Activated naive CD4-positive, alpha-beta T cell treated with anti-CD3 and anti-CD28 coated beads, Interleukin-2, amount 10 ng/mL, durations not matched to agents 7 days and 5 days (primary cell): Measurements from ENCODE around the gene MSANTD3.
"Not testable (repeated sequence)": the region's sequence is repeated elsewhere in the genome, so short reads cannot be mapped to it uniquely, and the experiment has no call there.

Source experiments
- CTCF ChIA-PET: fragments of 350-600 bp; sonication (Branson Sonifier 250); formaldehyde crosslinking; loops from one replicate; lab custom pipeline; 2021; ENCODE audit warnings: antibody characterized with exemption; lab: Charles Lee
- DNase-seq: peaks from one replicate; pipeline ENCODE4 v3.0.0-alpha.2; 2020
- H3K27ac Mint-ChIP-seq: one replicate; pipeline ENCODE4 v1.8.0; 2021; ENCODE audit warnings: mild to moderate bottlenecking, moderate library complexity, mixed read lengths
- H3K27me3 Mint-ChIP-seq: one replicate; pipeline ENCODE4 v1.8.0; 2021; ENCODE audit warnings: mild to moderate bottlenecking, mixed read lengths
- H3K36me3 Mint-ChIP-seq: one replicate; pipeline ENCODE4 v1.8.0; 2021; ENCODE audit warnings: mixed read lengths
- H3K4me1 Mint-ChIP-seq: one replicate; pipeline ENCODE4 v1.8.0; 2021; ENCODE audit warnings: mixed read lengths
- H3K4me3 Mint-ChIP-seq: one replicate; pipeline ENCODE4 v1.8.0; 2021; ENCODE audit warnings: mild to moderate bottlenecking, moderate library complexity, mixed read lengths
- H3K9me3 Mint-ChIP-seq: one replicate; pipeline ENCODE4 v1.8.0; 2021; ENCODE audit warnings: mixed read lengths

The MSANTD3 gene

DNA sequence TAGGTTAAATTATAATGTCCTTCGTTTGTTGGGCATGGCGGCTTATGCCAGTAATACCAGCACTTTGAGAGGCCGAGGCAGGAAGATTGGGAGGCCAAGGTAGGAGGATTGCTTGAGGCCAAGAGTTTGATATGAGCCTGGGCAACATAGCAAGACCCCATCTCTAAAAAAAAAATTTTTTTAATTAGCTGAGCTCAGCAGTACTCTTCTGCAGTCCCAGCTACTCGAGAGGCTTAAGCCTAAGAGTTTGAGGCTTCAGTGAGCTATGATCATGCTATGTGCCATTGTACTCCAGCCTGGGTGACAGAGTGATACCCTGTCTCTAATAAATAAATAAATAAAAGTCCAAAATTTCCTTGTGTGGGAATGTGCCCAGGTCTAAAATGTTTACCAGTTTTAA, 9.1 kb upstream of the MSANTD3 start:
- Mint-ChIP-seq H3K9me3 (no peaks in the 10 kb centered on the region), H3K4me1 (no peaks in the 10 kb centered on the region), H3K4me3 (no peak overlapping the region), H3K36me3 (no peaks in the 10 kb centered on the region), H3K27me3 (peaks cover 37% of the 10 kb centered on the region), H3K27ac (no peak overlapping the region)
- CTCF ChIA-PET: interaction anchor here (1.7 kb wide), 1 partner anchor 9 kb away, joined by 7 read pairs; the partner anchor contains the start of gene MSANTD3
- no peak for DNase-seq

DNA sequence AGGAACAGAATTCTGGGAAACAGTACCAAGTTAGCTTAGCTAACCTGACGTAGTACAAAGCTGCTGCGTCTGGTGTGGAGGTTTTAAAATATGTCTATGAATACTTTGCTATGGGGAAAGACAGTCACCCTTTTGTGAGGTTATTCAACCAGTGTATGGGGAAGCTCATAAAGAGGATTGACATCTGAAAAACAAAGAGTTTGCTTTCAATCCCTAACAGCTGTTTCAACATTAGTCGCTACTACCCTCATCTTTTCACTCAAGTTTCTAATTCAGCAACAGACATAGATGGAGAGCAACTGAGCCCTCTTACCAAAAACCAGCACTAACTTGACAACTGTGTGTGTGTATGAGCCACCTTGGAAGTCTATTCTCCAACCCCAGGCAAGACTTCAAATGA, 7.8 kb upstream of the MSANTD3 start:
- Mint-ChIP-seq H3K4me3 (no peak overlapping the region), H3K9me3 (no peaks in the 10 kb centered on the region)

GRCh38 chr9:100421116-100421515, 5.8 kb upstream of the MSANTD3 start:
- CTCF ChIA-PET, H3K4me1 Mint-ChIP-seq, H3K9me3 Mint-ChIP-seq, DNase-seq, H3K36me3 Mint-ChIP-seq, H3K4me3 Mint-ChIP-seq, H3K27ac Mint-ChIP-seq: not testable (repeated sequence)
- H3K27me3 Mint-ChIP-seq: peaks cover 49% of the 10 kb centered on the region

More for the DNA sequence above, 7.8 kb upstream of the MSANTD3 start:
- no peak for DNase-seq
- Mint-ChIP-seq H3K4me1 (no peaks in the 10 kb centered on the region), H3K27me3 (peaks cover 42% of the 10 kb centered on the region), H3K27ac (no peak overlapping the region), H3K36me3 (no peaks in the 10 kb centered on the region)
- CTCF ChIA-PET: no interaction called here

DNA sequence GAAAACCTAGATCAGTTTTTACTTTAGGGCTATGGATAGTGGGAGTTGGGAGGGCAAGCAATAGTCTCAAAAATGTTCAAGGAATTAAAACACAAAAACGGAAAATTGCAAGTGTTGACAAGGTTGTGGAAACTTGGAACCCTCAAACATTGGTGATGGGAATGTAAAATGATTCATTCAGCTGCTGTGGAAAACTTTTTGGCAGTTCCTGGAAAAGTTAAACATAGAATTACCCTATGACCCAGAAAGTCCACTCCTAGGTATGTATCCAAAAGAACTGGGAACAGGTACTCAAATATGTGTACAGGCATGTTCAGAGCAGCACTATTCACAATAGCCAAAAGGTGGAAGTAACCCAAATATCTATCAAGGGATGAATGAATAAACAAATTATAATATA, 1.2 kb upstream of the MSANTD3 start:
- Mint-ChIP-seq H3K4me1 (peaks cover 33% of the 10 kb centered on the region), H3K9me3 (no peaks in the 10 kb centered on the region), H3K36me3 (peaks cover 2% of the 10 kb centered on the region), H3K27ac (no peak overlapping the region), H3K27me3 (peaks cover 34% of the 10 kb centered on the region), H3K4me3 (peak overlapping the region; percentile 99)
- CTCF ChIA-PET: interaction anchor here (1.6 to 1.8 kb wide), 2 partner anchors 8 to 12 kb away, joined by 5 to 7 read pairs; no protein-coding TSS in a partner anchor
- DNase-seq: no peak

- Mint-ChIP-seq H3K4me3 (peak overlapping the region; percentile 99), H3K4me1 (peaks cover 33% of the 10 kb centered on the region), H3K36me3 (peaks cover 2% of the 10 kb centered on the region), H3K27ac (peak overlapping the region; percentile 92), H3K27me3 (peaks cover 34% of the 10 kb centered on the region), H3K9me3 (no peaks in the 10 kb centered on the region)
- CTCF ChIA-PET: interaction anchor here (0.6 to 1.8 kb wide), 3 partner anchors 8 to 12 kb away, joined by 3 to 7 read pairs (median 5); no protein-coding TSS in a partner anchor
- no peak for DNase-seq
Measured at GRCh38 chr9:100426189-100426529, 784 bp upstream of the MSANTD3 start.

GRCh38 chr9:100427366-100428263, 672 bp downstream of the MSANTD3 start:
- no peaks in the 10 kb centered on the region for H3K9me3 Mint-ChIP-seq
- peak; percentile 40 for DNase-seq
- peak overlapping the region; percentile 78 for H3K4me3 Mint-ChIP-seq
- peaks cover 25% of the 10 kb centered on the region for H3K27me3 Mint-ChIP-seq
- H3K36me3 Mint-ChIP-seq: peaks cover 2% of the 10 kb centered on the region
- H3K4me1 Mint-ChIP-seq: peaks cover 33% of the 10 kb centered on the region
- CTCF ChIA-PET: interaction anchor here (0.9 to 1.8 kb wide), 3 partner anchors 9 to 10 kb away, joined by 3 to 7 read pairs (median 5); no protein-coding TSS in a partner anchor
- peak overlapping the region; percentile 17 for H3K27ac Mint-ChIP-seq

DNA sequence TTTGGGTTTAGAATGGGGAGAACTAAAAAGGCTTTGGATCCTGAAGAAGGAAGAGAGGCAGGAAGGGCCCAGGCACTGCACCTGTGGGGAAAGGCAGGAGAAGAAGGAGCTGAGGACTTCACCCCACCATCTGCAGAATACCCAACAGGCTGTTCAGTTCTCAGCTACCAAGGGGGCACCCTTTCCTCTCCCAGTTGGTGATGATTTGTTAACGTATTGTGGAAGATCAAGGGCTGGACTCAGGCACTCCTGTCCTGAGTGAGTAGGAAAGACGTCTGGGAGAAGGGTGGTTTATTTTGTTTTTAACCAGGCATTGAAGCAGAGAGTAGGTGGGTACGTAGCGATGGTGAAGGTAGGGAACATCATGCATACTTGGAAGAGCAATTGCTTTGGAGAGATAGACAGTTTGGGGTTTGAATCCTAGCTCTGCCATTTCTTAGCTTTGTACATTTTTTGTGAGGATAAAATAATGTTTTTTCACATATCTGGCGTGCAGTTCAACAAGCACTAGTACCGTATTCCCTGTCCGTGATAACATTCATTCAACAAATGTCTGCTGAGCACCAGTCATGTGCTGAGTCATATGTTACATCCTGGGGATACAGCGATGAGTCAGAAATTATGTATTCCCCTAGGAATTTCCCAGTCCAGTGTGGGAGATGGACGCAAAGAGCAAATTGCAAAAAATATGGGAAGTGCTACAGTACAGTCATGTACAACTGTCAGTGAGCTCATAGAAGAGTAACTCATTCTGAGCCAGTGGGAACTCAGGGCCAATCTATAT, 2.1 kb downstream of the MSANTD3 start:
- DNase-seq: no peak
- Mint-ChIP-seq H3K27ac (no peak overlapping the region), H3K4me3 (peak overlapping the region; percentile 5), H3K9me3 (no peaks in the 10 kb centered on the region), H3K36me3 (peaks cover 2% of the 10 kb centered on the region), H3K27me3 (peaks cover 14% of the 10 kb centered on the region), H3K4me1 (peaks cover 33% of the 10 kb centered on the region)
- CTCF ChIA-PET: interaction anchor here (1.4 kb wide), 1 partner anchor 9 kb away, joined by 5 read pairs; no protein-coding TSS in a partner anchor

GRCh38 chr9:100430286-100430940, 3.5 kb downstream of the MSANTD3 start:
- Mint-ChIP-seq H3K27ac (no peak overlapping the region), H3K4me3 (no peak overlapping the region), H3K4me1 (peaks cover 33% of the 10 kb centered on the region), H3K27me3 (peaks cover 10% of the 10 kb centered on the region), H3K36me3 (peaks cover 2% of the 10 kb centered on the region), H3K9me3 (no peaks in the 10 kb centered on the region)
- no peak for DNase-seq
- CTCF ChIA-PET: interaction anchor here (1.4 kb wide), 1 partner anchor 8 kb away, joined by 5 read pairs; no protein-coding TSS in a partner anchor

DNA sequence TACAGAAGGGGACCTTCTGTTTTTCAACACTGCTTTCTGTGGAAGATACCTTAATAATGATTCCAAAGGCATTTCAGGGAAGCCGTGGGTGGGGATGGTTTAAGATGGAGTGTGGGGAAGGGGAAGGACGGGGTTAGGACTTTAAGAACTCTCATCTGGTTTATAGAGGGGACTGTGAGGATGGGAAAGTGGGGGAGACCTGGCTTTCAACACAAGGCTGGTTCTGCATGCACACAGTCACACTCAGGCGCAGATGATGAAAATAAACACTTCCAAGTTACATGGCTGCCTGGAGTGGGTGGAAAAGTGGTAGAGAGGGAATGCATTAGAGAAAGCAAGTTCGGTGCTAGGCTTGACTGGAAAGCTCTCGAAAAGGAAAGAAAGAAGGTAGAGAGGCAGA, 4.9 kb downstream of the MSANTD3 start:
- CTCF ChIA-PET: no interaction called here
- no peak overlapping the region for H3K4me3 Mint-ChIP-seq

DNA sequence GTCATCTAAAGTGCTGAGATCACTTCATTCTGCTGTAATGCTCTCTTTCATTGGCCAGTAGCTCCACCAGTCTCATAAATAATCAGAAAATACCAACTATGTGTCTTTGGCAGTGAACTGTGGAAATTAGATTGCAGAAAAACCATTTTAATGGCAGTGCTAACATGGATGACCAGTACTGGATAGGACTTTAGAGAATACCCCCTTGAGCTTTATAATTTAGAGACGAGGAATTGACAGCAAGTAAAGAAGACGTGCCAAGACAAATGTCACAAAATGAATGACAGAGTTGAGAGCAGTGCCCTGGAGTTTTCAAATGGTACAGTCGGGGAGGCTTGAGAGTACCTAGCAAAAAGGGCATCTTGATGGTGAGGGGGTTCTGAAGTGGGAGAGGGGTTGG, 5.8 kb downstream of the MSANTD3 start:
- Mint-ChIP-seq H3K9me3 (no peaks in the 10 kb centered on the region), H3K4me3 (no peak overlapping the region), H3K27me3 (no peaks in the 10 kb centered on the region), H3K36me3 (peaks cover 2% of the 10 kb centered on the region), H3K4me1 (peaks cover 17% of the 10 kb centered on the region), H3K27ac (no peak overlapping the region)
- DNase-seq: no peak
- CTCF ChIA-PET: no interaction called here

More for the DNA sequence above, 4.9 kb downstream of the MSANTD3 start:
- Mint-ChIP-seq H3K27ac (no peak overlapping the region), H3K27me3 (no peaks in the 10 kb centered on the region), H3K9me3 (no peaks in the 10 kb centered on the region), H3K36me3 (peaks cover 2% of the 10 kb centered on the region), H3K4me1 (peaks cover 19% of the 10 kb centered on the region)
- DNase-seq: no peak

- Mint-ChIP-seq H3K27ac (no peak overlapping the region), H3K27me3 (no peaks in the 10 kb centered on the region), H3K4me1 (no peaks in the 10 kb centered on the region), H3K4me3 (no peak overlapping the region), H3K36me3 (no peaks in the 10 kb centered on the region), H3K9me3 (no peaks in the 10 kb centered on the region)
- CTCF ChIA-PET: interaction anchor here (1.2 to 1.7 kb wide), 4 partner anchors 9 to 112 kb away, joined by 3 read pairs; no protein-coding TSS in a partner anchor
- no peak for DNase-seq
Measured at GRCh38 chr9:100436571-100436970, 9.6 kb downstream of the MSANTD3 start.

GRCh38 chr9:100437860-100438805, 11.2 kb downstream of the MSANTD3 start:
- no peaks in the 10 kb centered on the region for H3K4me1 Mint-ChIP-seq
- peaks cover 4% of the 10 kb centered on the region for H3K36me3 Mint-ChIP-seq
- CTCF ChIA-PET: interaction anchor here (0.6 to 1.9 kb wide), 16 partner anchors 8 to 178 kb away, joined by 3 to 9 read pairs (median 3); partner anchors contain the start of gene MSANTD3
- H3K27me3 Mint-ChIP-seq: no peaks in the 10 kb centered on the region
- no peak overlapping the region for H3K4me3 Mint-ChIP-seq
- H3K9me3 Mint-ChIP-seq: no peaks in the 10 kb centered on the region
- DNase-seq: peak; percentile 73
- H3K27ac Mint-ChIP-seq: no peak overlapping the region

- Mint-ChIP-seq H3K9me3 (no peaks in the 10 kb centered on the region), H3K36me3 (peaks cover 4% of the 10 kb centered on the region), H3K27ac (no peak overlapping the region), H3K27me3 (no peaks in the 10 kb centered on the region), H3K4me1 (no peaks in the 10 kb centered on the region), H3K4me3 (no peak overlapping the region)
- no peak for DNase-seq
- CTCF ChIA-PET: interaction anchor here (0.7 to 1.0 kb wide), 2 partner anchors 16 to 31 kb away, joined by 3 read pairs; no protein-coding TSS in a partner anchor
Measured at GRCh38 chr9:100440071-100440470, 13.1 kb downstream of the MSANTD3 start.
